ENCODE data around the gene CCDC170. TPM values are rescaled to one million over a fixed set of nuclear protein-coding genes. Genes with fewer than 3 reads are reported as not detected.

The CCDC170 gene
- polyA plus RNA-seq, 1 donor from 2014 or later = 0.15 TPM

- Histone ChIP-seq H4K20me1 (ENCODE audit: insufficient read depth) (no peaks in the 10 kb centered on the region), H3K9ac (ENCODE audit: low read length) (no peak overlapping the region), H3K79me2 (replicated peaks; ENCODE audit: insufficient read depth, low read length) (no peaks in the 10 kb centered on the region), H3K4me3 (ENCODE audit: low read length) (no peak overlapping the region), H3K27ac (ENCODE audit: low read length) (no peak overlapping the region), H3K9me3 (ENCODE audit: low read length) (no peaks in the 10 kb centered on the region), H3K36me3 (ENCODE audit: insufficient read depth, low read length) (no peaks in the 10 kb centered on the region), H3K4me2 (ENCODE audit: low read length) (no peak overlapping the region), H3F3A (ENCODE audit: insufficient read depth, low read length, poor library complexity, severe bottlenecking) (no peaks in the 10 kb centered on the region), H3K27me3 (ENCODE audit: insufficient read depth, low read depth, low read length) (no peaks in the 10 kb centered on the region), H2AFZ (ENCODE audit: low read depth, low read length) (no peak overlapping the region), H3K9me2 (ENCODE audit: insufficient read depth, low read length) (no peaks in the 10 kb centered on the region)
- TF ChIP-seq EZH2 (IDR thresholded peaks at IDR 0.05; ENCODE audit: borderline replicate concordance, insufficient read depth, low read length, poor library complexity, severe bottlenecking) = no peak
- TF ChIP-seq CTCF (IDR thresholded peaks at IDR 0.05; ENCODE audit: poor library complexity, severe bottlenecking) = no peak
- no peak for TF ChIP-seq SMC3 (conservative IDR thresholded peaks at IDR 0.05; ENCODE audit: poor library complexity)
- TF ChIP-seq MXI1 (conservative IDR thresholded peaks at IDR 0.05; ENCODE audit: poor library complexity, severe bottlenecking) = no peak
These were observed 95.8 kb downstream of the CCDC170 start for GRCh38 chr6:151589667-151590066.

GRCh38 chr6:151590742-151591141 lies 96.9 kb downstream of the CCDC170 start:
- H3K9ac ChIP-seq (ENCODE audit: low read length) = no peak overlapping the region
- H4K20me1 ChIP-seq (ENCODE audit: insufficient read depth) = no peaks in the 10 kb centered on the region
- no peaks in the 10 kb centered on the region for H3K79me2 ChIP-seq (replicated peaks; ENCODE audit: insufficient read depth, low read length)
- no peaks in the 10 kb centered on the region for H3K36me3 ChIP-seq (ENCODE audit: insufficient read depth, low read length)
- H3K4me2 ChIP-seq (ENCODE audit: low read length) = no peak overlapping the region
- H2AFZ ChIP-seq (ENCODE audit: low read depth, low read length) = no peak overlapping the region
- no peaks in the 10 kb centered on the region for H3K27me3 ChIP-seq (ENCODE audit: insufficient read depth, low read depth, low read length)
- H3K9me3 ChIP-seq (ENCODE audit: low read length) = no peaks in the 10 kb centered on the region
- no peak overlapping the region for H3K27ac ChIP-seq (ENCODE audit: low read length)
- TF ChIP-seq REST (IDR thresholded peaks at IDR 0.05; ENCODE audit: borderline replicate concordance) = no peak
- TF ChIP-seq EP300 (conservative IDR thresholded peaks at IDR 0.05; ENCODE audit: poor library complexity, severe bottlenecking) = no peak
- TF ChIP-seq RAD21 (conservative IDR thresholded peaks at IDR 0.05) = no peak
- TF ChIP-seq MXI1 (conservative IDR thresholded peaks at IDR 0.05; ENCODE audit: poor library complexity, severe bottlenecking) = no peak
- no peak for TF ChIP-seq EZH2 (IDR thresholded peaks at IDR 0.05; ENCODE audit: borderline replicate concordance, insufficient read depth, low read length, poor library complexity, severe bottlenecking)
- TF ChIP-seq POLR2AphosphoS5 (IDR thresholded peaks at IDR 0.05) = no peak
- TF ChIP-seq TAF1 (IDR thresholded peaks at IDR 0.05; ENCODE audit: low read depth) = no peak
- no peak for TF ChIP-seq CTCF (IDR thresholded peaks at IDR 0.05; ENCODE audit: poor library complexity, severe bottlenecking)
- no peak for TF ChIP-seq SMC3 (conservative IDR thresholded peaks at IDR 0.05; ENCODE audit: poor library complexity)
- H3K9me2 ChIP-seq (ENCODE audit: insufficient read depth, low read length) = no peaks in the 10 kb centered on the region
- H3F3A ChIP-seq (ENCODE audit: insufficient read depth, low read length, poor library complexity, severe bottlenecking) = no peaks in the 10 kb centered on the region
- H3K4me3 ChIP-seq (ENCODE audit: low read length) = no peak overlapping the region
